Measurements from ENCODE around the gene SLX4. TPM values are rescaled to one million over a fixed set of nuclear protein-coding genes. Genes with fewer than 3 reads are reported as not detected.
"Not testable (repeated sequence)": the region's sequence is repeated elsewhere in the genome, so short reads cannot be mapped to it uniquely, and the experiment has no call there.

SLX4 gene, protein sequence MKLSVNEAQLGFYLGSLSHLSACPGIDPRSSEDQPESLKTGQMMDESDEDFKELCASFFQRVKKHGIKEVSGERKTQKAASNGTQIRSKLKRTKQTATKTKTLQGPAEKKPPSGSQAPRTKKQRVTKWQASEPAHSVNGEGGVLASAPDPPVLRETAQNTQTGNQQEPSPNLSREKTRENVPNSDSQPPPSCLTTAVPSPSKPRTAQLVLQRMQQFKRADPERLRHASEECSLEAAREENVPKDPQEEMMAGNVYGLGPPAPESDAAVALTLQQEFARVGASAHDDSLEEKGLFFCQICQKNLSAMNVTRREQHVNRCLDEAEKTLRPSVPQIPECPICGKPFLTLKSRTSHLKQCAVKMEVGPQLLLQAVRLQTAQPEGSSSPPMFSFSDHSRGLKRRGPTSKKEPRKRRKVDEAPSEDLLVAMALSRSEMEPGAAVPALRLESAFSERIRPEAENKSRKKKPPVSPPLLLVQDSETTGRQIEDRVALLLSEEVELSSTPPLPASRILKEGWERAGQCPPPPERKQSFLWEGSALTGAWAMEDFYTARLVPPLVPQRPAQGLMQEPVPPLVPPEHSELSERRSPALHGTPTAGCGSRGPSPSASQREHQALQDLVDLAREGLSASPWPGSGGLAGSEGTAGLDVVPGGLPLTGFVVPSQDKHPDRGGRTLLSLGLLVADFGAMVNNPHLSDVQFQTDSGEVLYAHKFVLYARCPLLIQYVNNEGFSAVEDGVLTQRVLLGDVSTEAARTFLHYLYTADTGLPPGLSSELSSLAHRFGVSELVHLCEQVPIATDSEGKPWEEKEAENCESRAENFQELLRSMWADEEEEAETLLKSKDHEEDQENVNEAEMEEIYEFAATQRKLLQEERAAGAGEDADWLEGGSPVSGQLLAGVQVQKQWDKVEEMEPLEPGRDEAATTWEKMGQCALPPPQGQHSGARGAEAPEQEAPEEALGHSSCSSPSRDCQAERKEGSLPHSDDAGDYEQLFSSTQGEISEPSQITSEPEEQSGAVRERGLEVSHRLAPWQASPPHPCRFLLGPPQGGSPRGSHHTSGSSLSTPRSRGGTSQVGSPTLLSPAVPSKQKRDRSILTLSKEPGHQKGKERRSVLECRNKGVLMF (N-terminal part only)
- 1 to 10 TPM in 1 of 6 donors, under 1 TPM in 5; 0.29 to 1.6 (median 0.74) TPM for polyA plus RNA-seq (ENCODE audit: low read depth in 6 of 6)

DNA sequence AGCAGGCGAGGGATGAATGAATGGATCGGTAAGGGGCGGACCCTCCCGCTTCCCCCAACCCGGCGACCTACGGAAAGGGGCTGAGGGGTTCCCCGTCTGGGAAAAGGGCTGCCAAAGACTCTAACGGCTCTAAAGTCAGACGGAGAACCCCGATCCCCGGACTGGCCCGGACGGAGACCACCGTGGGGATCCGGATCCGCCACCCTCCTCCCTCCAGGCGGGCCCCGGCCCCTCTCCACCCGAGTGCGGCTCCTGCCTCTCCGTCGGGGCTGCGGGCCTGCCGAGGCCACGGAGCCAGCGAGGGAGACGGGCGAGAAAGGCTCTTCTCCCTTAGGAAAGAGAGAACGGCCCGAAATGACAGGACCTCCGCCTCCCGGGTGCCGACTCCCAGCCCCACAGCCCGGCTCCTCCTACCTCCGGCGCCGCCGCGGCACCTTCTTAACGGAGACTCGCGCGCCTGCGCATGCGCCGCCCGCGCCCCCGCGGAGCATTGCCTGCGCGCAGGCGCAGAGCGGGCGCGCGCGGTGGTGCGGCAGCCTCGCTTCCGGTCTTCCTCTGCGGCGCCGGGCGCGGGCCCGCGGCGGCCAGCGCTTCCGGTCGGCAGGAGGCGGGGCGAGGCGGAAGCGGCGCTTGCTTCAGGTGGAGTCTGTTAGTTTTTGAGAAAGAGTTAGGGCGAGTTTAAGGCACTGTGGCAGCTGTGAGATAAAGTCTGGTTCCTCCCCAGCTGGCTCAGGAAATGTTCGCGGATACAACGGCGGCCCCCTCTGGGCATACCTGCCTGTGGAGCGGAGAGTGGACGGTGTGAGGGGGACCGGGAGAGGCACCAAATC, at the start of gene SLX4:
TSS of gene SLX4 (minus strand) at position 461 of the 830 bp plus-strand sequence. CDS start 2,642 bp downstream, outside the sequence.
- H3K9me3 Mint-ChIP-seq, result no peaks in the 10 kb centered on the region
- H3K4me1 Mint-ChIP-seq, result peaks cover 51 to 60% (median 55%) of the 10 kb centered on the region in 3 donors
- H3K4me3 Mint-ChIP-seq, result peak within 1 kb of the TSS; percentile 95 to 100 (median 99)
- H3K27ac Mint-ChIP-seq, result peak within 1 kb of the TSS; percentile 93 to 99 (median 98)
- no peaks in the 10 kb centered on the region for H3K27me3 Mint-ChIP-seq
- H3K36me3 Mint-ChIP-seq, result peaks cover 0 to 11% of the 10 kb centered on the region in 2 donors
- ATAC-seq (ENCODE audit: low read depth in 2 of 2) (peak; percentile 85), DNase-seq (peak; percentile 94)

DNA sequence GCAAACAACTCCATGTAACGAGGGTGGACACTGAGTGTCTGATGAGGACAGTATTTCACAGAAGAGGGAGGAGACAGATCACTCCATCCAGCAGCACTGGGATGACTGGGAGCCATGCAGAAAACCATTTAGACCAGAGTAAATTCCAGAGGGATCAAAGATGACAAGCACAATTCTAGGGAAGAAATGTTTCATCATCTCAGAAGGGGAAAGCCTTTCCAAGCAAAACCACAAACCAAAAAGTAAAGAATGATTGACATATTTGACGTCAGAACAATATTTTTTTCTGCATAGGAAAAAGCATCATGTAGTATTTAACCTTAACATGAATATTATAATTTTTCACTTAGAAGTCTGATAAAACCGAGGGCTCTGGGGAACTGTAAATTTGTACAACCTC, 47.8 kb upstream of the SLX4 start:
- peak overlapping the region in 1 of 6 donors; percentile 11 for H3K27ac Mint-ChIP-seq
- no peak for ATAC-seq (ENCODE audit: low read depth in 2 of 2)
- no peak for DNase-seq
- no peaks in the 10 kb centered on the region for H3K9me3 Mint-ChIP-seq
- H3K4me1 Mint-ChIP-seq, result peaks cover 0 to 2% (median under 1%) of the 10 kb centered on the region in 3 donors
- no peak overlapping the region for H3K4me3 Mint-ChIP-seq
- peaks cover 5 to 6% of the 10 kb centered on the region in 2 donors for H3K36me3 Mint-ChIP-seq
- no peaks in the 10 kb centered on the region for H3K27me3 Mint-ChIP-seq

DNA sequence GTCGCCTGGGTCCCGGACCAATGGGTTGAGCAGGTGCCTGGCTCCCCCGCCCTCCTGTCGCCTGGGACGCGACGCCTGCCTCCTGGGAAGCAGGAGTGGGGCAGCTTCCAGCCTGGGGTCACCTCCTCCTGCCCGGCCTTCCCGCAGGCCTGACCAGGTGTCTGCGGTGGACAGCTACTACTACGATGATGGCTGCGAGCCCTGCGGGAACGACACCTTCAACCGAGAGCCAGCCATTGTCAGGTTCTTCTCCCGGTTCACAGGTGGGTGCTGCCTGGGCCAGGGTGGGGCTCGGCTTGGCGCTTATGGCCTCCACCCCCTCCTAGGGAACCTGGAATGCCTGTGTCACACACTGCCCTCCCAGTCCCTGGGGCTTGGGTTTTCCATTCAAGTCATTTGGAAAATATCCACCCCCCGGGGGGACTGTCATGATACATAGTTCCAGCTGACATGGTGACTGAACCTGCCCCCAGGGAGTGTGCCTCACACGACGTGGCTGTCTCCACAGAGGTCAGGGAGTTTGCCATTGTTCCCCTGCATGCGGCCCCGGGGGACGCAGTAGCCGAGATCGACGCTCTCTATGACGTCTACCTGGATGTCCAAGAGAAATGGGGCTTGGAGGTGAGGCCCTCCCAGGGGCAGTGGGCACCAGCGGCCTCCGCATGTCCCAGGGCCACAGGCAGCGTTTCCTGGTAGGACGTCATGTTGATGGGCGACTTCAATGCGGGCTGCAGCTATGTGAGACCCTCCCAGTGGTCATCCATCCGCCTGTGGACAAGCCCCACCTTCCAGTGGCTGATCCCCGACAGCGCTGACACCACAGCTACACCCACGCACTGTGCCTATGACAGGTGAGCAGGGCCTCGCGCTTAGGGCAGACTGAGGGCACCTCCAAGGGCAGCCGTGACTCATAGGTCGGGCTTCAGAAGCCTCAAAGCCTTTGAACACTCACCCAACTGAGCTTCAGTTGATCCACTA, 45.4 kb upstream of the SLX4 start:
- Mint-ChIP-seq H3K4me3 (peak overlapping the region in 1 of 8 donors; percentile 71), H3K27me3 (no peaks in the 10 kb centered on the region), H3K4me1 (peaks cover 0 to 6% (median 5%) of the 10 kb centered on the region in 3 donors), H3K9me3 (no peaks in the 10 kb centered on the region), H3K36me3 (peaks cover 0 to 5% of the 10 kb centered on the region in 2 donors), H3K27ac (peak overlapping the region in 1 of 6 donors; percentile 10)
- DNase-seq (no peak), ATAC-seq (ENCODE audit: low read depth in 2 of 2) (no peak)

DNA sequence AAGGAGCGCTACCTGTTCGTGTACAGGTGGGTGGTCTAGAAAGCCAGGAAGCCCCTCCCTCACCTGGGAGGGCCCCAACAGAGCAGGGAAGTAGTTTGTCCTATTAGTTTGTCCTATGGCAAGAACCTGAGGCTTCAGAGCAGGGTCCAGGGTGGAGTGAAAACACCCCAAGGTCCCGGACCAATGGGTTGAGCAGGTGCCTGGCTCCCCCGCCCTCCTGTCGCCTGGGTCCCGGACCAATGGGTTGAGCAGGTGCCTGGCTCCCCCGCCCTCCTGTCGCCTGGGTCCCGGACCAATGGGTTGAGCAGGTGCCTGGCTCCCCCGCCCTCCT, 44.7 kb upstream of the SLX4 start:
- not testable (repeated sequence) for H3K9me3 Mint-ChIP-seq; ATAC-seq (ENCODE audit: low read depth in 2 of 2); H3K36me3 Mint-ChIP-seq; DNase-seq; H3K4me1 Mint-ChIP-seq; H3K27me3 Mint-ChIP-seq; H3K4me3 Mint-ChIP-seq
- peak overlapping the region in 1 of 6 donors; percentile 10 for H3K27ac Mint-ChIP-seq

DNA sequence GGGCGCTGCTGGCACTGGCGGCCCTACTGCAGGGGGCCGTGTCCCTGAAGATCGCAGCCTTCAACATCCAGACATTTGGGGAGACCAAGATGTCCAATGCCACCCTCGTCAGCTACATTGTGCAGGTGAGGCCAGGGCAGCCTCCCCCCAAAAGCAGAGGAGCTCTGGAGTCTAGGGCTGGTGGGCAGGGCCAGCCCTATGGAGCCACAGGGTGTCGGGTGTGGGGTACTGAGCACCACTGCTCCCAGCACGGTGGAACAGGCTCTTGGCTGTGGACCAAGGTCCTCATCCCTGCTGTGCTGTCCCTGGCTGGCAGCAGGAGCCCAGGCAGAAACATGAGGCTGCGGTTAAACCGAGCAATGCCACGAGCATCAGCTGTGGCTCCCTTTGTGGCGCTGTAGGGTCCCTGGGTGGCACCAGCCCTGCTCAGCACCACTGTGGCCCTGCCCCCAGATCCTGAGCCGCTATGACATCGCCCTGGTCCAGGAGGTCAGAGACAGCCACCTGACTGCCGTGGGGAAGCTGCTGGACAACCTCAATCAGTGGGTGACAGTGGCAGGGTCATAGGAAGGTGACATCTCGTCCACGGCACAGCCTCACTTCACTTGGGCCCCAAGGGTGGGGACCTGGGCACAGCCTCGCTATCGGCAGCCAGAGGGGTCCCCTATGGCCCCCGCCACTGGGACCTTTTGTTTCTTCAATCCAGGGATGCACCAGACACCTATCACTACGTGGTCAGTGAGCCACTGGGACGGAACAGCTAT, 44.2 kb upstream of the SLX4 start:
- H3K9me3 Mint-ChIP-seq, result no peaks in the 10 kb centered on the region
- DNase-seq (no peak), ATAC-seq (ENCODE audit: low read depth in 2 of 2) (no peak)
- no peak overlapping the region for H3K4me3 Mint-ChIP-seq
- H3K36me3 Mint-ChIP-seq, result peaks cover 0 to 3% of the 10 kb centered on the region in 2 donors
- H3K4me1 Mint-ChIP-seq, result peaks cover 0 to 6% (median 5%) of the 10 kb centered on the region in 3 donors
- H3K27ac Mint-ChIP-seq, result peak overlapping the region in 2 of 6 donors; percentile 10 to 34
- H3K27me3 Mint-ChIP-seq, result no peaks in the 10 kb centered on the region

DNA sequence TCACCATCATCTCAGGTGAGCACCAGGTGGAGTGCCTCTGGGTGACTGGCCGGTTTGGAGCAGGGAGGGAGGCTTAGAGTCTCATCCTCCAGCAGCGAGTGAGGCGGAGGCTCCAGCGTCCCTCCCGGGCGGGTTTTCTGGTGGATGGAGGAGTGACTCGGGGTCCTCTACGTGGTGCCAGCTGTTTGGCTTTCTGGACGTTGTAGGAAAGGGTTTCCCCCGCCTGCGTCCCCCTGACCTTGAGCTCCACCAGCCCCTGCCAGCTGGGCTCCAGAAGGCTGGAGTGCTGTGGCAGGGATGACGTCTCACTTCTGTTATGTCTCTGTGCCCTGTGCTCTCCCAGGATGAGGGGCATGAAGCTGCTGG, 43.6 kb upstream of the SLX4 start:
- ATAC-seq (ENCODE audit: low read depth in 2 of 2) (no peak), DNase-seq (no peak)
- H3K9me3 Mint-ChIP-seq, result no peaks in the 10 kb centered on the region
- no peaks in the 10 kb centered on the region for H3K27me3 Mint-ChIP-seq
- H3K36me3 Mint-ChIP-seq, result peaks cover 0 to 6% of the 10 kb centered on the region in 2 donors
- H3K4me1 Mint-ChIP-seq, result peaks cover 0 to 6% (median 5%) of the 10 kb centered on the region in 3 donors
- no peak overlapping the region for H3K27ac Mint-ChIP-seq
- no peak overlapping the region for H3K4me3 Mint-ChIP-seq

DNA sequence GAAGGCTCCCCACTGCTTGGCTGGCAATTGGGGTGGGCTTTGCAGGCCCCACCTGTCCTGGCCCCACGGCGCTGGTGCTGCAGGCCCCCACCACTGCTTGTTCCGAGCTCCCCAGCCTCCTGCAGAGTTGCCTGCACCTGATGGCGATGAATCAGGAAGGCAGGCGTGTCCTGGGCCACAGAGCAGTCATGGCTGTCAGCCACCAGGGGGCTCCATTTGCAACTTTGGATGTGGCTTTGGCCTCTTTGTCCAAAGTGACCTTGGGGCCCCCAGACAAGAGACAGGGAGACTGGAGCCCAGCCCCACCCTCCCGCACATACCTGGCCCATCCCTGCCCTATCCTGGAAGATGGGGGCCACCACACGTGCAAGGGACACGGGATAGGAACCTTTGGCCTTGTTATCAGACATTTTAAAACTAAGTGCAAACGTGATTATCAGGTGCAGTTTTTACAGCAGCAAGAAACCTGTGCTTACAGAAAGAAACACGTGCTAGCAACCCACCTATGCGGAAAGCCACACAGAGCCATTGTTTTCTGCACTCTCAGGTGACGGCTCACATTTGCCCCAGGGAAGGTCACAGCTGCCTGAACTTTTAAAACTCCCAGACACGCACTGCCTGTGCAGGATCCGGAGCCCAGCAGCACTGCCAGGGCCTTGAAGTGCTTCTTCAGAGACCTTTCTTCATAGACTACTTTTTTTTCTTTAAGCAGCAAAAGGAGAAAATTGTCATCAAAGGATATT, 43.0 kb upstream of the SLX4 start, which contains the start of gene DNASE1:
TSS of gene DNASE1 (plus strand) at position 443 of the 743 bp plus-strand sequence. CDS start 683 bp downstream, outside the sequence.
- peaks cover 0 to 6% of the 10 kb centered on the region in 2 donors for H3K36me3 Mint-ChIP-seq
- no peaks in the 10 kb centered on the region for H3K27me3 Mint-ChIP-seq
- H3K4me3 Mint-ChIP-seq, result peak within 1 kb of the TSS in 1 of 8 donors; percentile 50

DNA sequence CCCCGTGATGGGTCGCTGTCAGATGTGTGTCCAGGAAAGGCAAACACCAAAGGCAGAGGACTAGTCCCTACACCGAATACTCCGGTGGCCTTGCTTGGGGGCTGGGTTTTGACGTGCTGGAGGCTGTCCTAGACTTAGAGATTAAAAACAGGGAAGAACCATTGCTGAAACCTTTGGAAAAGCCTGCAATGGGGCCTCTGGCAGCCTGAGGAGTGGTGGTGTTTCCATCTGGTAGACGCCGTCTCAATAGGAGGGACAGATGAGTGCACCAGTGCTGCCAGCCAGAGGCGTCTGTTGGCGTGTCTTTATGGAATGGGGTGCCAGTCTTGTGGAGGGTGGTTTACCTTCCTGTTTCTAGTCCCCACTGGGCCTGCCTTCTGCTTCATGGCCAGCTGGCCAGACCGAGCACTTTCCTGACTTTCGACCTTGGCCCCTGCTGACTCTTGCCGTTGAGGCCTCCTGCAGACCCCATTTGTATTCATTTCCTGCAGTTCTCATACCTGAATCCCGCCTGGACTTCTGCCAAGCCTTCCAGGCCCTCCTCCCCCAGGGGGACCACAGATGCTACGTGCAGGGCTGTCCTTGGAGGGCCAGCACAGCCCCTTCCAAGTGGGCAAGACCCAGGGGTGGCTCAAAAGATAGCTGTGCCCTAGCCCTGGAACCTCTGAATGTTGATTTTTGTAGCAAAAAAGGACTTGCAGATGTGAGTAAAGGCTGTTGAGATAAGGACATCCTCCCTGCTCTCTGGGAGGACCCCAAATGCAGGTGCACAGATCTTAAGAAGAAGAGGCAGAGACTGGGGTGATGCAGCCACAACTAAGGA, 41.2 kb upstream of the SLX4 start:
- Mint-ChIP-seq H3K27ac (no peak overlapping the region), H3K36me3 (peaks cover 0 to 6% of the 10 kb centered on the region in 2 donors), H3K4me3 (peak overlapping the region in 1 of 8 donors; percentile 77), H3K4me1 (peaks cover 0 to 6% (median 5%) of the 10 kb centered on the region in 3 donors), H3K9me3 (no peaks in the 10 kb centered on the region), H3K27me3 (no peaks in the 10 kb centered on the region)
- no peak for ATAC-seq (ENCODE audit: low read depth in 2 of 2)
- DNase-seq, result no peak

More for the DNA sequence above, 43.0 kb upstream of the SLX4 start, which contains the start of gene DNASE1:
- DNase-seq, result peak; percentile 42
- H3K27ac Mint-ChIP-seq, result peak within 1 kb of the TSS in 1 of 6 donors; percentile 78
- peak; percentile 75 to 86 for ATAC-seq (ENCODE audit: low read depth in 2 of 2)
- no peaks in the 10 kb centered on the region for H3K9me3 Mint-ChIP-seq
- H3K4me1 Mint-ChIP-seq, result peaks cover 0 to 6% (median 5%) of the 10 kb centered on the region in 3 donors

DNA sequence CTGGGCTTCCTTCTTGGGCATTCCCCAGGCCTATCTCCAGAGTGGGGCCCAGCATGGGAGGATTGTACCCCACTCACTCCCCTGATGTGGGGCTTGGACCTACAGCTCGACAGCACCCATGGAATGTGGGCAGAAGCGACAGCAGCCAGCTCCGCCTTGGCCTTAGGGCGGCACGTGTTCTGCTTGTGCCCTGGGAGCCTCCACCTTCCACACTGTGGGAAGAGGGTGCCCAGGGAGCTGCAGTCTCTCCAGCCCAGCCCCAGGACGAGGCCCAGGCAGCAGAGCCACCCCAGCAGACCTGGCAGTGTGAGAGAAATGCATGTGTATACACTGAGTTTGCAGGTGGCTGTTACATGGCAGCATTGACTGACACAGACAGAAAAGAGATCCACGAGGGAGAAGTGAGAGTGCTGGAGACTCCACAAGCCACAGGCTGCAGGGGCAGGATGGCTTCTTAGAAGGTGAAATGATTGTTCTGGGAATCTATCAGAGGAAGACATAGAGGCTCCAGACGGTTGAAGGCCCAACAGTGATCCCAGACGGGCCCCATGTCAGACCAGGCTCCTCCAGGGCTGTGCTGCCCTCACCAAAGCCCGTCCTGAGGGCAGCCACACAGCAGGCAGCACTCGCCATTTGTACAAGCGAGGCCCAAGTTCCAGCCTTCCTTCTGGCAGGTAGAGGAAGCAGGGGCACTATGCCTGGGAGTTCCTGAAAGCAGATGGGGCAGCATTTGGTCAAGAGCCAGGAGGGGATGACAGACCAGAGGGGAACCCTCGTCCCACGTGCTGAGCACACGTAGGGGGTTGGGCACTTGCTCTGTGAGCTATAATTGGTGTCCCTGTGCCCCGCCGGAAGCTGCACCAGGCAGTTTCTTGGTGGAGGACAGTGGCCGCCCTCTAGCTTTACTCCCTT, 40.3 kb upstream of the SLX4 start:
- Mint-ChIP-seq H3K9me3 (no peaks in the 10 kb centered on the region), H3K27ac (peak overlapping the region in 1 of 6 donors; percentile 81), H3K27me3 (no peaks in the 10 kb centered on the region), H3K4me1 (peaks cover 0 to 6% (median 5%) of the 10 kb centered on the region in 3 donors), H3K4me3 (no peak overlapping the region), H3K36me3 (peaks cover 0 to 6% of the 10 kb centered on the region in 2 donors)
- DNase-seq (no peak), ATAC-seq (ENCODE audit: low read depth in 2 of 2) (no peak)
